ENCODE results near the gene AHNAK2.

DNA sequence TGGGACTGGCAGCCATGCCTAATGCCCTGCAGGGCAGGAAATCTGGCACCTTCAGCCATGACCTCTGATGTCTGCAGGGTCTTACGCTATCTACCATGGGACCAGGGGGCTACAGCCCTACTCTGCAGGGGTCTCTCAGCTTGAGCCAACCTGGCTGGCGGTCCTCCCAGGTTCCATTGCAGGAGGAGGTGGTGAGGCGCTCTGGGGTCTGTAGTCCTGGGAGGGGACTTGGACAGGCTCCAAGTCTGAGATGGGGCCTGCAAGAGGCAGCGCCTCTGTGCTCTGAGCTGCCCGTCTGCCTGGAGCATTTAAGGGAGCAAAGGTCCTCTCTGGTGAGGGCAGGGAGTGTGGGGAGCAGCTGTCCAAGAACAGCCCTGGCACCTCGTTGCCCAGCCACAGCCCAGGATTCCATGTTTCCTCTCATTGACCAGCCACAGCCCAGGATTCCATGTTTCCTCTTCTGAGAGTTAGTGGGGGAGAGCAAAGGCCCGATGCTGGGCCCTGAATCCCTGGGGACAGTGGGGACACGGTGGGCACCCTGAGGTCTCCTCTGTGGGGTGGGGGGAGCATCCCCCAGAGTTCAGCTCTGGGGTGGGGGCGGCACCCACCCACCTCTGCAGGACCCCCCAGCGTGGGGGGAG is 52.8 kb downstream of the AHNAK2 start:
- no peak for TF ChIP-seq ZFP30 (CRISPR knock-in tag; IDR thresholded peaks at IDR 0.05)
- no peak for TF ChIP-seq PPARA (CRISPR knock-in tag; IDR thresholded peaks at IDR 0.05; ENCODE audit: borderline replicate concordance)
- TF ChIP-seq, protein P1, sequence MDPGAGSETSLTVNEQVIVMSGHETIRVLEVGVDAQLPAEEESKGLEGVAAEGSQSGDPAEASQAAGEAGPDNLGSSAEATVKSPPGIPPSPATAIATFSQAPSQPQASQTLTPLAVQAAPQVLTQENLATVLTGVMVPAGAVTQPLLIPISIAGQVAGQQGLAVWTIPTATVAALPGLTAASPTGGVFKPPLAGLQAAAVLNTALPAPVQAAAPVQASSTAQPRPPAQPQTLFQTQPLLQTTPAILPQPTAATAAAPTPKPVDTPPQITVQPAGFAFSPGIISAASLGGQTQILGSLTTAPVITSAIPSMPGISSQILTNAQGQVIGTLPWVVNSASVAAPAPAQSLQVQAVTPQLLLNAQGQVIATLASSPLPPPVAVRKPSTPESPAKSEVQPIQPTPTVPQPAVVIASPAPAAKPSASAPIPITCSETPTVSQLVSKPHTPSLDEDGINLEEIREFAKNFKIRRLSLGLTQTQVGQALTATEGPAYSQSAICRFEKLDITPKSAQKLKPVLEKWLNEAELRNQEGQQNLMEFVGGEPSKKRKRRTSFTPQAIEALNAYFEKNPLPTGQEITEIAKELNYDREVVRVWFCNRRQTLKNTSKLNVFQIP (CRISPR knock-in tag; IDR thresholded peaks at IDR 0.05; ENCODE audit: borderline replicate concordance, low read depth): no peak
- TF ChIP-seq, protein P2, sequence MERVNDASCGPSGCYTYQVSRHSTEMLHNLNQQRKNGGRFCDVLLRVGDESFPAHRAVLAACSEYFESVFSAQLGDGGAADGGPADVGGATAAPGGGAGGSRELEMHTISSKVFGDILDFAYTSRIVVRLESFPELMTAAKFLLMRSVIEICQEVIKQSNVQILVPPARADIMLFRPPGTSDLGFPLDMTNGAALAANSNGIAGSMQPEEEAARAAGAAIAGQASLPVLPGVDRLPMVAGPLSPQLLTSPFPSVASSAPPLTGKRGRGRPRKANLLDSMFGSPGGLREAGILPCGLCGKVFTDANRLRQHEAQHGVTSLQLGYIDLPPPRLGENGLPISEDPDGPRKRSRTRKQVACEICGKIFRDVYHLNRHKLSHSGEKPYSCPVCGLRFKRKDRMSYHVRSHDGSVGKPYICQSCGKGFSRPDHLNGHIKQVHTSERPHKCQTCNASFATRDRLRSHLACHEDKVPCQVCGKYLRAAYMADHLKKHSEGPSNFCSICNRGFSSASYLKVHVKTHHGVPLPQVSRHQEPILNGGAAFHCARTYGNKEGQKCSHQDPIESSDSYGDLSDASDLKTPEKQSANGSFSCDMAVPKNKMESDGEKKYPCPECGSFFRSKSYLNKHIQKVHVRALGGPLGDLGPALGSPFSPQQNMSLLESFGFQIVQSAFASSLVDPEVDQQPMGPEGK (CRISPR knock-in tag; IDR thresholded peaks at IDR 0.05; ENCODE audit: borderline replicate concordance): no peak
- TF ChIP-seq ZC3H10 (CRISPR knock-in tag; IDR thresholded peaks at IDR 0.05): no peak

Measured in SK-N-SH treated with all-trans-retinoic acid at 6 μM for 48 hours (cell line).